Testis (tissue), 2 donors: ENCODE data around the gene ZNF70.

ENCODE experiments used
- CTCF ChIP-seq, 3 experiments: fragments of 450-650 bp in 2 of 3; fragments of 200-600 bp in 1 of 3; sonication (generic) in 1 of 3; IDR thresholded peaks; one replicate each; pipeline ENCODE4 v1.5.1; 2016 to 2019; ENCODE audit warnings: antibody characterized with exemption in 3 of 3, mild to moderate bottlenecking in 2 of 3, moderate library complexity in 1 of 3
- POLR2A ChIP-seq: fragments of 450-650 bp; IDR thresholded peaks from one replicate; pipeline ENCODE4 v1.6.1; 2017; ENCODE audit warnings: antibody characterized with exemption, mild to moderate bottlenecking, moderate library complexity

- TF ChIP-seq CTCF (IDR thresholded peaks at IDR 0.05) (no peak), POLR2A (no peak)
Measured at GRCh38 chr22:23697031-23697970, 53.6 kb downstream of the ZNF70 start.
